Natural killer cell (primary cell): Measurements from ENCODE around the gene HSFX4. TPM values are rescaled to one million over a fixed set of nuclear protein-coding genes. Genes with fewer than 3 reads are reported as not detected.
A peak's percentile ranks its signal among the peaks of the same experiment; 100 is the strongest.
"Not testable (repeated sequence)": the region's sequence is repeated elsewhere in the genome, so short reads cannot be mapped to it uniquely, and the experiment has no call there.

Experiments
- ATAC-seq, 3 donors: fragments of 150-1000 bp in 2 of 3; fragments of 200-7000 bp in 1 of 3; cut with Tn5 transposase; 1 replicate in 1 of 3; 2 replicates in 2 of 3; pipeline ENCODE4 v1.10.0; 2021; ENCODE audit warnings: mild to moderate bottlenecking in 2 of 3, moderate library complexity in 2 of 3
- DNase-seq, 2 donors: peaks; one replicate each; pipeline versions ENCODE4 v3.0.0 to v3.0.0-alpha.2; 2013 to 2021; ENCODE audit warnings: mixed read lengths in 1 of 2
- H3K27ac ChIP-seq: one replicate; pipeline ENCODE4 v1.5.1; 2013; ENCODE audit warnings: mild to moderate bottlenecking, low read length
- H3K27me3 ChIP-seq: one replicate; pipeline ENCODE4 v1.6.1; 2013; ENCODE audit warnings: low read length; ENCODE audit not compliant: control insufficient read depth, insufficient read depth
- H3K36me3 ChIP-seq: one replicate; pipeline ENCODE4 v1.6.1; 2013; ENCODE audit warnings: low read length; ENCODE audit not compliant: control insufficient read depth, insufficient read depth
- H3K4me1 ChIP-seq: one replicate; pipeline ENCODE4 v1.6.1; 2013; ENCODE audit warnings: low read length; ENCODE audit not compliant: control insufficient read depth, insufficient read depth
- H3K4me3 ChIP-seq: one replicate; pipeline ENCODE4 v1.5.1; 2013; ENCODE audit warnings: low read length
- H3K9me3 ChIP-seq: one replicate; pipeline ENCODE4 v1.6.1; 2013; ENCODE audit warnings: low read length; ENCODE audit not compliant: control insufficient read depth, insufficient read depth
- H3K27ac Mint-ChIP-seq, 2 donors: one replicate each; pipeline ENCODE4 v1.8.0; 2022; ENCODE audit warnings: mild to moderate bottlenecking in 2 of 2, mixed read lengths in 2 of 2, moderate library complexity in 1 of 2
- H3K27me3 Mint-ChIP-seq, 2 donors: one replicate each; pipeline ENCODE4 v1.8.0; 2022; ENCODE audit warnings: low read depth in 2 of 2, mixed read lengths in 2 of 2
- H3K36me3 Mint-ChIP-seq: one replicate; pipeline ENCODE4 v1.8.0; 2022; ENCODE audit warnings: mixed read lengths
- H3K4me1 Mint-ChIP-seq, 2 donors: one replicate each; pipeline ENCODE4 v1.8.0; 2022; ENCODE audit warnings: mixed read lengths in 2 of 2
- H3K4me3 Mint-ChIP-seq: one replicate; pipeline ENCODE4 v1.8.0; 2022; ENCODE audit warnings: mild to moderate bottlenecking, moderate library complexity, mixed read lengths
- H3K9me3 Mint-ChIP-seq, 2 donors: one replicate each; pipeline ENCODE4 v1.8.0; 2022; ENCODE audit warnings: mixed read lengths in 2 of 2
- WGBS: methylation state at CpG from one replicate; pipeline ENCODE4 v1.1.7; 2013; ENCODE audit warnings: missing lambda C conversion rate; ENCODE audit not compliant: insufficient coverage; 5-methylcytosine and 5-hydroxymethylcytosine counted together
- intact Hi-C: fragments of 100-400 bp; cut with micrococcal nuclease; formaldehyde crosslinking; loops from one replicate; pipeline ENCODE4 v1.14.2; 2022
- total RNA-seq, 4 donors: library from RNA; stranded (reverse); fragments of 120-200 nt in 1 of 4; gene quantifications; one replicate each; pipeline versions ENCODE4 v1.2.3 to v1.2.4, GENCODE V29; 2013 to 2022
- TF ChIP-seq, protein P1 (sequence below): fragments of 200-600 bp; IDR thresholded peaks from one replicate; pipeline ENCODE4 v1.8.0; 2022; ENCODE audit warnings: antibody characterized with exemption

The HSFX4 gene, protein sequence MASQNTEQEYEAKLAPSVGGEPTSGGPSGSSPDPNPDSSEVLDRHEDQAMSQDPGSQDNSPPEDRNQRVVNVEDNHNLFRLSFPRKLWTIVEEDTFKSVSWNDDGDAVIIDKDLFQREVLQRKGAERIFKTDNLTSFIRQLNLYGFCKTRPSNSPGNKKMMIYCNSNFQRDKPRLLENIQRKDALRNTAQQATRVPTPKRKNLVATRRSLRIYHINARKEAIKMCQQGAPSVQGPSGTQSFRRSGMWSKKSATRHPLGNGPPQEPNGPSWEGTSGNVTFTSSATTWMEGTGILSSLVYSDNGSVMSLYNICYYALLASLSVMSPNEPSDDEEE
- total RNA-seq = not detected
- total RNA-seq (2013) = not detected

DNA sequence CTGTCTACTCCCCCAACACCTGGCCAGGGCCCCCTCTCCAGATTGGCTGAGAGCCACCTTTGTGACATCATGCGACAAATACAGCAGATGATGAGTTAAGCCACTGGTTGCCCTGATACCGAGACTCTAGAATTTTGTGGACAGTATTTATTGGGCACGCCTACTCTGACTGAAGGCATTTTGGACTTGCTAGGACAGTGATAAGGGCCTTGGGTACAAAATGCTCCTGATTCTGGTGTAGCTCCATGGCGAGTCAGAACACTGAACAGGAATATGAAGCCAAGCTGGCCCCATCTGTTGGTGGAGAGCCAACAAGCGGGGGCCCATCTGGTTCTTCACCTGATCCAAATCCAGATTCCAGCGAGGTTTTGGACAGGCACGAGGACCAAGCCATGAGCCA, at the start of gene HSFX4:
Gene HSFX4 (plus strand): TSS at position 174 of the 400 bp plus-strand sequence. CDS start 72 bp downstream, at position 246.
- H3K36me3 ChIP-seq, H3K27ac ChIP-seq, H3K27ac Mint-ChIP-seq, H3K4me1 Mint-ChIP-seq, H3K9me3 Mint-ChIP-seq, H3K27me3 ChIP-seq, H3K9me3 ChIP-seq, H3K36me3 Mint-ChIP-seq, intact Hi-C loops, H3K4me3 ChIP-seq, DNase-seq, ATAC-seq, H3K4me1 ChIP-seq, H3K27me3 Mint-ChIP-seq, H3K4me3 Mint-ChIP-seq: not testable (repeated sequence)
- no CpG with 5 or more reads among the region's 7 CpGs for WGBS

DNA sequence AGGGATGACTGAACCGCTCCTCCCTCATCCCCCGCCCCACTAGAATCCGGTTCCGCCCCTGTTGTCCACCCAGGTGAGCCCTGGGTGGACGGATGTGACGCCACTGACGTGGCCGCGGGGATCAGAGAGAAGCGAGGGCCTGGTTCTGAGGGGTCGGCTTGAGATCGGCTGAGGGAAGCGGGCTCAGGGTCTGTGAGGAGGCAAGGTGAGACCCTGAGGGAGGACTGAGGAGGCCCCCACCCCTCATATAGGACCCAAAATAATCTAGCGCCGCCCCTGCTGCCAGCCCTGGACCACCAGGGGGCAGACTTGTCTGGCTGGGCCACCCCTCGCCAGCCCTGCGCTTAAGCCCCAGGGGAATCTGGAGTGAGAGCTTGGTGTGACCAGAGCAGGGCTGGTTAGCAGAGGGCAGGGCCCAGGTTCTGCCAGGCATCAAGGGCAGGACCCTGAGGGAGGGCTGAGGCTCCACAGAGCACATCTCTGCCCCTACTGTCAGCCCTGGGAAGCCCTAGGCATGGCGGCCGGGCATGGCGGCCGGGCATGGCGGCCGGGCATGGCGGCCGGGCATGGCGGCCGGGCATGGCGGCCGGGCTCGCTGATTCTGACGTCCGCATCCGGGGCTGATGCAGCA, 48.2 kb upstream of the HSFX4 start, which contains the start of gene MAGEA8:
Gene MAGEA8 (plus strand): TSS at position 103 of the 631 bp plus-strand sequence. CDS start 3,090 bp downstream, outside the sequence.
- peaks cover 15% of the 10 kb centered on the region for H3K4me1 ChIP-seq
- WGBS = 97% methylated on average over 28 of the region's 33 CpGs
- no peak within 1 kb of the TSS for H3K27ac Mint-ChIP-seq
- H3K9me3 ChIP-seq = no peaks in the 10 kb centered on the region
- intact Hi-C loops = no loop called here
- ATAC-seq (peak in 1 of 3 donors; percentile 37), DNase-seq (peak in 1 of 2 donors; percentile 3)
- H3K27me3 ChIP-seq = no peaks in the 10 kb centered on the region
- no peak within 1 kb of the TSS for H3K27ac ChIP-seq
- no peak within 1 kb of the TSS for H3K4me3 Mint-ChIP-seq
- peaks cover 4 to 18% of the 10 kb centered on the region in 2 donors for H3K27me3 Mint-ChIP-seq
- no peaks in the 10 kb centered on the region for H3K36me3 Mint-ChIP-seq
- H3K36me3 ChIP-seq = no peaks in the 10 kb centered on the region
- TF ChIP-seq, protein P1, sequence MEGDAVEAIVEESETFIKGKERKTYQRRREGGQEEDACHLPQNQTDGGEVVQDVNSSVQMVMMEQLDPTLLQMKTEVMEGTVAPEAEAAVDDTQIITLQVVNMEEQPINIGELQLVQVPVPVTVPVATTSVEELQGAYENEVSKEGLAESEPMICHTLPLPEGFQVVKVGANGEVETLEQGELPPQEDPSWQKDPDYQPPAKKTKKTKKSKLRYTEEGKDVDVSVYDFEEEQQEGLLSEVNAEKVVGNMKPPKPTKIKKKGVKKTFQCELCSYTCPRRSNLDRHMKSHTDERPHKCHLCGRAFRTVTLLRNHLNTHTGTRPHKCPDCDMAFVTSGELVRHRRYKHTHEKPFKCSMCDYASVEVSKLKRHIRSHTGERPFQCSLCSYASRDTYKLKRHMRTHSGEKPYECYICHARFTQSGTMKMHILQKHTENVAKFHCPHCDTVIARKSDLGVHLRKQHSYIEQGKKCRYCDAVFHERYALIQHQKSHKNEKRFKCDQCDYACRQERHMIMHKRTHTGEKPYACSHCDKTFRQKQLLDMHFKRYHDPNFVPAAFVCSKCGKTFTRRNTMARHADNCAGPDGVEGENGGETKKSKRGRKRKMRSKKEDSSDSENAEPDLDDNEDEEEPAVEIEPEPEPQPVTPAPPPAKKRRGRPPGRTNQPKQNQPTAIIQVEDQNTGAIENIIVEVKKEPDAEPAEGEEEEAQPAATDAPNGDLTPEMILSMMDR = no peak
- H3K4me3 ChIP-seq = no peak within 1 kb of the TSS
- no peaks in the 10 kb centered on the region for H3K9me3 Mint-ChIP-seq
- H3K4me1 Mint-ChIP-seq = peaks cover 7 to 10% of the 10 kb centered on the region in 2 donors

DNA sequence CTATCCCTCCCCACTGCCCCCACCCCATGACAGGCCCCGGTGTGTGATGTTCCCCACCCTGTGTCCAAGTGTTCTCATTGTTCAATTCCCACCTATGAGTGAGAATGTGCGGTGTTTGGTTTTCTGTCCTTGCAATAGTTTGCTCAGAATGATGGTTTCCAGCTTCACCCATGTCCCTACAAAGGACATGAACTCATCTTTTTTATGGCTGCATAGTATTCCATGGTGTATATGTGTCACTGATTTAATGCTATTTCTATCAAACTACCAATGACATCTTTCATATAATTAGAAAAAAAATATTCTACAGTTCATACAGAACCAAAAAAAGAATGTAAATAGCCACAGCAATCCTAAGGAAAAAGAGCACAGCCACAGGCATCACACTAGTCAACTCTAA, 38.5 kb upstream of the HSFX4 start:
- H3K36me3 Mint-ChIP-seq, H3K9me3 ChIP-seq, H3K4me3 ChIP-seq, H3K27ac Mint-ChIP-seq, ATAC-seq, H3K27me3 Mint-ChIP-seq, H3K4me1 ChIP-seq, DNase-seq, H3K36me3 ChIP-seq, H3K27ac ChIP-seq, H3K4me1 Mint-ChIP-seq, H3K9me3 Mint-ChIP-seq, H3K4me3 Mint-ChIP-seq, H3K27me3 ChIP-seq, intact Hi-C loops: not testable (repeated sequence)
- no CpG with 5 or more reads among the region's 2 CpGs for WGBS

DNA sequence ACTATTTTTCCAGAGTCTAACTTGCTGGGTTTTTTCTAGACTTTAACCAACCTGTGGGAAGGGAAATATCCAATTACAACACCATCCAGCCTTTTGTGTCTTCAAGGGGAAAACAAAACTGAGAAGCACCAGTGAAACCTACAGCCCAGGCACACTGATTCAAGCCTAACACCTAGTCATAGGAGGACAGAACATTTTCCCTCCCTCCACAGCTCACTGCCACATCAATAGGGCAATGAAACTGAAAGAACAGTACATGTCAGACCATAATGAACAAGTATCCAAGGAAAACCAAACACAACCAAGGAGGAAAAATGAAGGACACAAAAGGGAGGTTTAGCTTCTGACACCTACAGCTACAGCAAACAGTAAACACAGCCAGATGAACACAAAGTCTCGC, 30.8 kb upstream of the HSFX4 start:
- no peak for DNase-seq
- Histone ChIP-seq H3K9me3 (no peaks in the 10 kb centered on the region), H3K4me1 (no peaks in the 10 kb centered on the region), H3K27ac (no peak overlapping the region), H3K36me3 (no peaks in the 10 kb centered on the region), H3K27me3 (no peaks in the 10 kb centered on the region), H3K4me3 (no peak overlapping the region)
- Mint-ChIP-seq H3K4me3 (no peak overlapping the region), H3K4me1 (no peaks in the 10 kb centered on the region), H3K9me3 (no peaks in the 10 kb centered on the region), H3K36me3 (no peaks in the 10 kb centered on the region), H3K27me3 (peaks cover 0 to 9% of the 10 kb centered on the region in 2 donors), H3K27ac (no peak overlapping the region)
- WGBS = no CpG with 5 or more reads among the region's 1 CpG
- intact Hi-C loops = no loop called here
- no peak for ATAC-seq
- TF ChIP-seq, protein P1 = no peak
